B cell (primary cell): ENCODE data around the gene AGTRAP.

Source experiments
- CTCF ChIP-seq: fragments of 200-600 bp; IDR thresholded peaks from one replicate; pipeline ENCODE4 v1.8.0; 2022; ENCODE audit warnings: antibody characterized with exemption, mild to moderate bottlenecking
- EZH2 ChIP-seq: IDR thresholded peaks from 2 replicates; pipeline ENCODE4 v1.6.1; 2012; ENCODE audit warnings: borderline replicate concordance, low read depth, mild to moderate bottlenecking, moderate library complexity, low read length; ENCODE audit not compliant: insufficient read depth, poor library complexity, severe bottlenecking

- TF ChIP-seq CTCF (no peak), EZH2 (no peak)
Measured at GRCh38 chr1:11753555-11754208, 17.7 kb downstream of the AGTRAP start.
